VCaP (cell line): ENCODE data around the gene CPNE4.

Experiments used
- H3K27ac ChIP-seq: fragments of 450-650 bp; 2 replicates; pipeline ENCODE4 v1.5.1; 2017
- TF ChIP-seq, protein P1 (sequence below): fragments of 450-650 bp; conservative IDR thresholded peaks from 2 replicates; pipeline ENCODE4 v1.5.1; 2017; ENCODE audit warnings: mild to moderate bottlenecking, moderate library complexity

The CPNE4 gene

DNA sequence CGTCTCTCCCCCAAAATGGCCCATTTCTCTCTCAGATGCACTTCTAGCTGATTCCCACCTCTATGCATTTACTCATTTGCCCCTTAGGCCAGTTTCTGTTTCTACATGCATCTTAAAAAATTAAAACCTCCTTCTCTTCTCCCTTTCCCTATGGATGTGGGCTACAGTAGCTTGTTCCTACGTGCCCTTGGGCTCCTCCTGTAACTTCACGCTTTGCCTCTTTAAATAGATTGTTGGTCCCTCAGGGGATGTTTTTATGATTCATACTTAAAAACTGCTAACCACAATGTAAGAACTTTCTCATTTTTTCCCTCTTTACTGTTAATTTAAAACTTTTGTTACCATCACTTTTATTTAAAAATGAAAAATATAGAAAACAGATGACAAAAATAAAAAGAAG, 346.4 kb downstream of the CPNE4 start:
- TF ChIP-seq, protein P1, sequence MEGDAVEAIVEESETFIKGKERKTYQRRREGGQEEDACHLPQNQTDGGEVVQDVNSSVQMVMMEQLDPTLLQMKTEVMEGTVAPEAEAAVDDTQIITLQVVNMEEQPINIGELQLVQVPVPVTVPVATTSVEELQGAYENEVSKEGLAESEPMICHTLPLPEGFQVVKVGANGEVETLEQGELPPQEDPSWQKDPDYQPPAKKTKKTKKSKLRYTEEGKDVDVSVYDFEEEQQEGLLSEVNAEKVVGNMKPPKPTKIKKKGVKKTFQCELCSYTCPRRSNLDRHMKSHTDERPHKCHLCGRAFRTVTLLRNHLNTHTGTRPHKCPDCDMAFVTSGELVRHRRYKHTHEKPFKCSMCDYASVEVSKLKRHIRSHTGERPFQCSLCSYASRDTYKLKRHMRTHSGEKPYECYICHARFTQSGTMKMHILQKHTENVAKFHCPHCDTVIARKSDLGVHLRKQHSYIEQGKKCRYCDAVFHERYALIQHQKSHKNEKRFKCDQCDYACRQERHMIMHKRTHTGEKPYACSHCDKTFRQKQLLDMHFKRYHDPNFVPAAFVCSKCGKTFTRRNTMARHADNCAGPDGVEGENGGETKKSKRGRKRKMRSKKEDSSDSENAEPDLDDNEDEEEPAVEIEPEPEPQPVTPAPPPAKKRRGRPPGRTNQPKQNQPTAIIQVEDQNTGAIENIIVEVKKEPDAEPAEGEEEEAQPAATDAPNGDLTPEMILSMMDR = no peak
- no peak overlapping the region for H3K27ac ChIP-seq

DNA sequence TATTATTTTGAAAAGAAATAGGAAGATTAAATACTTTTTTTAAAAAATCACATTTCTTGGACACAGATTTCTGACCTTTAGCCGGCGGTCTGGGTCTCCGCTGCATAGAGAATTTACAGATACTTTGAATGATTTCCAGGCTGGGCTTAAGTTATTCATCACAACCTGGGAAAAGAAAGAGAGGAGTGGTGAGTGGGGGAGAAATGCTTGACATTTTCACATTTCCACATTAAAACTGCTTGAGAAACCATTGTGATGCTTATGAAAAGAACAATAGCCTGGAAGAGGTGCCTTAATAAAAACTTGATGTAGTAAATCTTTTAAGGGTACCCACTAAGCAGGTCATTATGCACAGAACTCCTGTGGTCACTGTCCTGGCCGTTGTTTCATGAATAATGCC, 365.2 kb downstream of the CPNE4 start:
- TF ChIP-seq, protein P1 = no peak
- no peak overlapping the region for H3K27ac ChIP-seq

DNA sequence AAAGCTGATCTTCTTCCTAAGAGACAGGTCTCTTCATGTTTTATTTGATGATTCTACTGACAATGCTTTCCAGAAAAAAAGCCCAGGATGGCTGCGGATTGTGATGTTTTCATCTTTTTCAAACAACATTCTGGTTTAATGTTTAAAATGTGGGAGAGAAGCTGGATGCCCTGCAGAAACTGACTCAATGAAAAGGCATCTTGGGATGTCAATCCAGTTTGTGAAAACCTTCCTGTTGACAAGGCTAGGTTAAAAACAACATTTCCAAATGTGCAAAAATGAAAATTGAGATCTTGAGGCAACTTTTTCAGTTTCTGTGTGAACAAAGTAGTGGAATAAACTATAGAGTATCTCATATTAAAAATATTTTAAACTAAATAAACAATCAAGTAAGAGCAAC, 376.0 kb downstream of the CPNE4 start:
- H3K27ac ChIP-seq = no peak overlapping the region
- TF ChIP-seq, protein P1 = no peak

DNA sequence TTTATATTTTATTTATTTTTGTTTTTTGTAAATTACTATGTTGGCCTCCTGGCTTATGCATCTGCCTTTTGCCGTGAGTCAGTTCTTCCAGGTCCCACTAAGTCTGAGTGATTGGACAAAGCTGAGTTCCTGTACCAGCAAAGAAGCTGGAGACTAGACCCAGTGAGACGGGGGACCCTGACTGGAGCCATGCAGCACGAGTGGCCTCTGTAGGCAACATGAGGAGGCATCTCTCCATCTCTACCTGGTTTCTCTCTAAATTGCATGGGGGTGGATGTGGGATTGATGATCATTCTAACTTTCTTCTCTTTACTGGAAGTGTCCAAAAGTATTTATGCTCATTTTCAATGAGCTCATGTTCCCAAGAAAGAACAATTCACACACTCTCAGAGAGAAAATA, 376.7 kb downstream of the CPNE4 start:
- H3K27ac ChIP-seq = no peak overlapping the region
- TF ChIP-seq, protein P1 = no peak

DNA sequence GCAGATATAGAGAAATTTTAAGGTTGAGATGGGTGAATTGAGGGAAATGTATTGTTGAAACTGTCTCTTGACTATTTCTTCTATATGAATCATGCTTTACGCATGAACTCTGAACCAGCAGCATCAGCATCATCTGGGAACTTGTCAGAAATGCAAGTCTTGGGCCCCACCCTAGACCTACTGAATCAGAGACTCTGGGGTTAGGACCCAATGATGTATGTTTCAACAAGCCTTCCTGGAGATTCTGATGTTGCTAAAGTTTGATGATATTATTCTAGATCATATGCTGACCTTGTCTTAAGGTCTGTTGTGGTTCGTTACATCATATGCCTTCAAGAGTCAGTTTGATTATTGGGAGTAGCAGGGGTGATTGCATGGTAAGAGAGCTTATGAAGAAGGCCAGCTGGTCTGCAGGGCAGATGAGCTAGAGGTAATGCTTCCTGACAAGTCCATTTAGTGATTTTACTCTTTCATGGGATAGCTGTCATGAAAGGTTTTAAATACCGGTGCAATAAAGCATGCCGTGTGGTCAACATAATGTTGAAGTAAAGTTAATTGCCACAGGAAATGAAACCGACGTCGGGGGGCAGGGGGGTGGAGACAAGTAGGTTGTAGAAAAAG, 379.6 kb downstream of the CPNE4 start:
- TF ChIP-seq, protein P1 = no peak
- no peak overlapping the region for H3K27ac ChIP-seq

DNA sequence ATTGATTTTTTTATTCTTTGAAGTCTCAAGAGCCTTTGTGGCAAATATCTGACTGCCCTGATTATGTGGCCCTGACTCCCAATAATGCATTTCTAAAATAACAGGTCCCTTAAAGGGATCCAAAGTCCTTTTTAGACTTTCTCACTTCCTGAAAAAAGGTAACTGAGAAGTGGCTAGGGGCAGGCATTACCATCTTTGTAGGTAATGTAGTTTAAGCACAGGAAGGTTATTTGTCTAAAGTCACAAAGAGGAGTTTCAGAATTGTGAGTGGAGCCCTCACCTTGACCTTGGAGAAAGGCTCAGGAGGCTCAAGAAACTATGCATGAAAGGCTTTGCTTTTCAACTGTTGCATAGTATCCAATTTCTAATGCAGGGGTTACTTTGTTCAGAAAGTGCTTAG, 389.2 kb downstream of the CPNE4 start:
- TF ChIP-seq, protein P1 = no peak

DNA sequence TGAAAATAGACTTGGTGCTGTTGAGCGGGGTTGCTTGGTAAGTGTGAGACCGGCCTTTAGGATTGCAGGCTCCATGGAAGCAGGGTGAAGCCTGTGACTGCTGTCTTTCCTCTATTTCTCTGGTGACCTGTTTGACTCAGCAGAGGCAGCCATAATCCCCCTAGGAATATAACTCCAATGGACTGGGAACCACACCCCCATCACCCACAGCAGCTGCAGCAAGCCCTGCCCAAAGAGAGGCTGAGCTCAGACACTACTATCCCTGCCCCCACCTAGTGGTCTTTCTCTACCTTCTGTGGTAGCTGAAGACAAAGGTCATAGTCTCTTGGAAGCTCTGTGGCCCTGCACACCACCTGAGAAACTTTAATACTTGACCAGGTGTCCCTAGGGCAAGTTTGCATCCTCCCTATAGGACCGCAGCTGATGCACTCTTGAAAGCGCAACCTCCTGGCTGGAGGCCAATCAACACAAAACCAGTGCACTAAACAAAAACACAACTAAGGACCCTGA, 398.5 kb downstream of the CPNE4 start:
- H3K27ac ChIP-seq = no peak overlapping the region
- TF ChIP-seq, protein P1 = no peak

More for the DNA sequence above, 389.2 kb downstream of the CPNE4 start:
- H3K27ac ChIP-seq = no peak overlapping the region
